Esophagus squamous epithelium (tissue), 4 donors: Measurements from ENCODE around the gene ICAM2.

Experiments used
- CTCF ChIP-seq, 6 experiments: fragments of 450-650 bp in 4 of 6; fragments of 200-600 bp in 2 of 6; sonication (generic) in 2 of 6; IDR thresholded peaks; one replicate each; pipeline ENCODE4 v1.5.1; 2016 to 2019; ENCODE audit warnings: antibody characterized with exemption in 6 of 6, mild to moderate bottlenecking in 4 of 6, moderate library complexity in 4 of 6
- POLR2A ChIP-seq, 4 donors: fragments of 450-650 bp; IDR thresholded peaks; one replicate each; pipeline ENCODE4 v1.6.1; 2017; ENCODE audit warnings: antibody characterized with exemption in 4 of 4, mild to moderate bottlenecking in 4 of 4, moderate library complexity in 3 of 4

- TF ChIP-seq CTCF (IDR thresholded peaks at IDR 0.05) = no peak
- no peak for TF ChIP-seq POLR2A (IDR thresholded peaks at IDR 0.05)
Measured at GRCh38 chr17:64002658-64003525, 17.5 kb downstream of the ICAM2 start.
